NCI-H187 treated with DMSO at 0.1 percent for 48 hours (cell line): ENCODE results near the gene PTCD2.
"Not testable (repeated sequence)": the region's sequence is repeated elsewhere in the genome, so short reads cannot be mapped to it uniquely, and the experiment has no call there.

ENCODE experiments used
- DNase-seq: peaks from one replicate; lab custom pipeline; 2025; lab: John Stamatoyannopoulos, UW

Gene PTCD2

GRCh38 chr5:72296256-72296655, 23.9 kb upstream of the PTCD2 start:
- DNase-seq: no peak

- not testable (repeated sequence) for DNase-seq
Measured at GRCh38 chr5:72298136-72298535, 22.0 kb upstream of the PTCD2 start.

GRCh38 chr5:72298711-72299110, 21.5 kb upstream of the PTCD2 start:
- no peak for DNase-seq

- no peak for DNase-seq
Measured at GRCh38 chr5:72300590-72301339, 19.4 kb upstream of the PTCD2 start.

GRCh38 chr5:72301557-72301956, 18.6 kb upstream of the PTCD2 start:
- DNase-seq: no peak

GRCh38 chr5:72302171-72302570, 18.0 kb upstream of the PTCD2 start:
- no peak for DNase-seq

- no peak for DNase-seq
Measured at GRCh38 chr5:72305194-72306142, 14.7 kb upstream of the PTCD2 start.

- DNase-seq: no peak
Measured at GRCh38 chr5:72307573-72307967, 12.6 kb upstream of the PTCD2 start.

- peak; percentile 53 for DNase-seq
Measured at GRCh38 chr5:72307968-72308852, 12.0 kb upstream of the PTCD2 start.

- DNase-seq: no peak
Measured at GRCh38 chr5:72308853-72309191, 11.4 kb upstream of the PTCD2 start.

- no peak for DNase-seq
Measured at GRCh38 chr5:72313141-72313540, 7.0 kb upstream of the PTCD2 start.

- DNase-seq: no peak
Measured at GRCh38 chr5:72314571-72315172, 5.5 kb upstream of the PTCD2 start.

GRCh38 chr5:72319435-72319975, 668 bp upstream of the PTCD2 start:
- DNase-seq: not testable (repeated sequence)

GRCh38 chr5:72324189-72324825, 4.1 kb downstream of the PTCD2 start:
- no peak for DNase-seq

- no peak for DNase-seq
Measured at GRCh38 chr5:72325566-72326305, 5.6 kb downstream of the PTCD2 start.

GRCh38 chr5:72326306-72326649, 6.1 kb downstream of the PTCD2 start:
- no peak for DNase-seq

GRCh38 chr5:72328172-72328571, 8.0 kb downstream of the PTCD2 start:
- peak; percentile 90 for DNase-seq

GRCh38 chr5:72330712-72331111, 10.5 kb downstream of the PTCD2 start:
- no peak for DNase-seq

GRCh38 chr5:72337159-72337558, 17.0 kb downstream of the PTCD2 start:
- no peak for DNase-seq

GRCh38 chr5:72338689-72339209, 18.6 kb downstream of the PTCD2 start:
- DNase-seq: no peak
